Fibroblast of the conjunctiva (primary cell): ENCODE measurements around the gene GTF2H2.
"Not testable (repeated sequence)": the region's sequence is repeated elsewhere in the genome, so short reads cannot be mapped to it uniquely, and the experiment has no call there.

Experiments used
- DNase-seq: peaks from one replicate; pipeline ENCODE4 v3.0.0-alpha.2; 2010; ENCODE audit warnings: low read depth

GTF2H2 gene

DNA sequence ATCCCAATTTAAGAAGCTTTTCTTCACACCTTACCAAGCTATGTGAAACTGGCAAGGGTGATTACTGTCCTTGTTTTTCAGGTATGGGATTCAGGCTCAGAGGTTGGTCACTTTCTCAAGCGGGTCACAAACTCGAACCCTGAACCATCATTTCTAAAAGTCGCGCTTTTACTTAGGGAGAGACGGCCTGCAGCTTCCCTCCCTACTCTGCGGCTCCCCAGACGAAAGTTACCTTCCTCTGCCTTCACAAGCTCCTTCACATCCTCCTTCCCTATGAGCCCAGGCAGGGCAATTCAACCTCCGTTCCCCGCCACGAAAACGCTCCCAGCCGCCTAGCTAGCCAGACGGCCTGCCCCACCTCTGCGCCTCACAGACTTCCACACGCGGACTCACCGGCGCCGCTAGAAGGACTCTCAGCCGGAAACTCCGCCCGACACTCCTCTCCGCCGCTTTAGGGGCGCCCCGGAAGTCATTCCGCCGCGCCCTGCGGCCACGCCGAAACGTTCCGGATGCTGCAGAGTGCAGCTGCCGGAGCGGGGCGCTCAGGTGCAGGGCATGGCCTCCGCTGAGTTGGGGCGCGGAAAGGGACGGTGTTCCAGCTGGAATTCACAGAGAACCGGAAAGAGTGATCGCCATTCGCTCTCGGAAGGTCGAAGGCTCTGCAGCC, at the start of gene GTF2H2:
GTF2H2 (minus strand) TSS at position 415 of the 667 bp plus-strand sequence. CDS start 4,913 bp downstream, outside the sequence.
- DNase-seq: not testable (repeated sequence)

DNA sequence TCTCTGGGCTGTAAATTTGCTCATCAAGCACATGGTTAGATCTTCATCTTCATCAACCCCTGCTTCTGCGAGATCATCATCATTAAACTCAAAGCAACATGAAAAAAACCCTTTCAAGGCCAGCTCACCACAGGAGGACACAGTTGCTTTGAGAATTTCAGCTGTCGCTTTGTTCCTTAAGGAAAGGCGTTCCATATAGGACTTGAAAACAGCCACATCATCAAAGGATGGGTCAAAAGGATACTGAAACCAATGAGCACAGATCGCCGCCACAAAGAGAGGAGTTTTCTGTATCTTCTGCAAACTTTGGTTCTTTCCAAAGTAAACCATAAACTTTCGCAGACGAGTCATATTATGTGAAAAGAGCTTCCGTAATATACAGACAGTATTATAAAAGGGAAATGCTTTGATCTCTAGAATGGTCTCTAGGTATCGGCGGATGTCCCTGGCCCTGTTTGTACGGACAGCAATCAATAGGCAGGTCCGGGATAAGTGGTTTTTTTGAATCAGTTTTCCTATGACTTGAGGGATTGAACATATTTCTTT, 42.3 kb upstream of the GTF2H2 start:
- DNase-seq: not testable (repeated sequence)

DNA sequence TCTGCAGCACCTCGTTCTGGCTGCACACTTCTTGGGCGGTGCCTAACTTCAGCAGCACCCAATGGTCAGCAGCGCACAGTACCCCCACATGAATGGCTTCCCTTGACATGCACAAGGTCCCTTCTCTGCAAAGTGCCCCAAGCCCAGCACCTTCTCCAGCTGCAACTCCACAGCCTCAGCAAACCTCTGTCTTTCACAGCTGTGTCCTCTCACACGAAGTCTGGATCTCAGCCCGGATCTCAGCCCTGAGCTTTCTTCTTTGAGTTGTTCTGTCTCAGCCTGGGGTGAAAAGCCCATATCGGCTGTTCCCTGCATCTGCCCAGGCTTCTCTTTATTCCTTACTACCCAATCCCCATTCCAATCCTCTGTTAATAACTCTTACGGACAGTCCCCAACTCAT, 32.5 kb upstream of the GTF2H2 start:
- not testable (repeated sequence) for DNase-seq

DNA sequence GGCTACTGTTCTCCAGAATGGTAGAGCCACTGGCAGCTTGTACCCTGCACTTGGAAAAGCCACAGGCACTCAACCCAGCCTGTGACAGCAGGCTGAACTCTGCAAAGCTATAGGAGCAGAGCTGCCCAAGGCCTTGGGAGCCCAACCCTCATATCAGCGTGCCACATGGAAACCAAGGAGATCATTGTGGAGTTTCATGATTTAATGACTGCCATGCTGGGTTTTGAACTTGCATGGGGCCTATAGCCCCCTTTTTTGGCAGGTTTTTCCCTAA, 30.4 kb upstream of the GTF2H2 start:
- not testable (repeated sequence) for DNase-seq

DNA sequence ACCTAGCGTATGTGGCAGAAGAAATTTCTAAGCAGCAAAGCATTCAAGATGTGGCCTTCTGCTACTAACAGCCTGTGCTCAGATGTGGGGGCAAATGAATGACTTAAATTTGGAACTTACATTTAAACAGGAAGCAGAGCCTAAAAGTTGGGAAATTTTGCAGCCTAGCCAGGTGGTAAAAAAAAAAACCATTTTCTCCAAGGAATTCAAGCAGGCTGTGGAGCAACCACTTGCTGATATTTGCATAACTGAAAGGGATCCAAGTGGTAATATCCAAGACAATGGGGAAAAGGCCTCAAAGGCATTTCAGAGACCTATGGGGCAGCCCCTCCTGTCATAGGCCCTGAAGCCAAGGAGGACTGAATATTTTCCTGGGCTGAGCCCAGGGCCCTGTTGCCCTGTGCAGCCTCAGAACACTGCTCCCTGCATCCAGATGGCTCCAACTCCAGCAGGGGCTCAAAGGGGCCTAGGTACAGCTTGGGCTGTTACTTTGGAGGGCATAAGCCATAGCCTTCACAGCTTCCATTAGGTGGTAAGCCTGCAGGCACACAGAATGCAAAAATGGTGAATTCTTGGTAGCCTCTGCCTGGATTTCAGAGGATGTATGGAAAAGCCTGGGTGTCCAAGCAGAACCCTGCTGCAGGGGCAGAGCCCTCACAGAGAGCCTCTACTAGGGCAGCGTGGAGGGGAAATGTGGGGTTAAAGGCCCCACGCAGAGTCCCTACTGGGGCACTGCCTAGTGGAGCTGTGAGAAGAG, 29.9 kb upstream of the GTF2H2 start:
- DNase-seq: not testable (repeated sequence)

DNA sequence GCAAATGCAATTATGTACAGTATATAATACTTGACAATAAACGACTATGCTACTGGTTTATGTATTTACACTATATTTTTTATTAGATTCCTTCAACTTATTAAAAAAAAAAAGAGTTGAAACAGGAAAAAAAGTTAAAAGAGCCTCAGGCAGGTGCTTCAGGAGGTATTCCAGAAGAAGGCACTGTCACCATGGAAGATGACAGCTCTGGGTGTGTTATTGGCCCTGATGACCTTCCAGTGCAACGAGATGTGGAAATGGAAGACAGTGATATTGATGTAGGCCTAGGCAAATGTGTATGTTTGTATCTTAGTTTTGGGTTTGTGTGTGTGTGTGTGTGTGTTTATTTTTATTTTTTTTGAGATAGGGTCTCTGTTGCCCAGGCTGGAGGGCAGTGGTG, 22.3 kb upstream of the GTF2H2 start:
- DNase-seq: not testable (repeated sequence)

DNA sequence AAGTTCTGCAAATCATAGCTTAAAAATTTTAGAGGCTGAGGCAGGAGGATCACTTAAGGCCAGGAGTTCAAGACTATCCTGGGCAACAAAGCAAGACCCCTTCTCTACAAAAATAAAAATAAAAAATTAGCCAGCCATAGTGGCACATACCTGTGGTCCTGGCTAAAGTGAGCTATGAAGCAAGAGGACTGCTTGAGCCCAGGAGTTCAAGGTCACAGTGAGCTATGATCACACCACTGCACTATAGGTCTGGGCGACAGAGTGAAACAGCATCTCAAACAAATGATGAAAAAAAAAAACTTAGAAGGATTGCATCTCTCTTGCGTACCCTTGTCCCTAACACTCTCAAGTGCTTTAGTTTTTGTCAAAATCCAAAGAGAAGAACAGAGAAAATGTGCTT, 21.3 kb upstream of the GTF2H2 start:
- not testable (repeated sequence) for DNase-seq

DNA sequence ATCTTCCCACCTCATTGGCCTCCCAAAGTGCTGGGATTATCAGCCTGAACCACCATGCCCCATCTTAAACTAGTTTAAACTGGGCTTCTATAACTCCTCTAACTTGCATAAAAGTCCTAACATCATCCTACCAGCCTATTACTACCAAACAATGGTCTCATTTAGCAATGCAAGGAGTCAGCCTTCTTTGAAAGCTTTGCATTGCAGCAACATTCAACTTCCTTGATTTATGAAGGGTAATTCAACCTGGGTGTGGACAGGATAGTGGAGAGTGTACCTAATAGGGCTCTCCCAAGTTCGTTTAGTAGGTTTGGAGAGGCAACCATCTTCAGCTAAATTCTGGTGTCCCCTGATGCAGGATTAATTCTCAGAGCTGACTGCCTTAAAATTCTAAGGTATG, 18.7 kb upstream of the GTF2H2 start:
- not testable (repeated sequence) for DNase-seq

DNA sequence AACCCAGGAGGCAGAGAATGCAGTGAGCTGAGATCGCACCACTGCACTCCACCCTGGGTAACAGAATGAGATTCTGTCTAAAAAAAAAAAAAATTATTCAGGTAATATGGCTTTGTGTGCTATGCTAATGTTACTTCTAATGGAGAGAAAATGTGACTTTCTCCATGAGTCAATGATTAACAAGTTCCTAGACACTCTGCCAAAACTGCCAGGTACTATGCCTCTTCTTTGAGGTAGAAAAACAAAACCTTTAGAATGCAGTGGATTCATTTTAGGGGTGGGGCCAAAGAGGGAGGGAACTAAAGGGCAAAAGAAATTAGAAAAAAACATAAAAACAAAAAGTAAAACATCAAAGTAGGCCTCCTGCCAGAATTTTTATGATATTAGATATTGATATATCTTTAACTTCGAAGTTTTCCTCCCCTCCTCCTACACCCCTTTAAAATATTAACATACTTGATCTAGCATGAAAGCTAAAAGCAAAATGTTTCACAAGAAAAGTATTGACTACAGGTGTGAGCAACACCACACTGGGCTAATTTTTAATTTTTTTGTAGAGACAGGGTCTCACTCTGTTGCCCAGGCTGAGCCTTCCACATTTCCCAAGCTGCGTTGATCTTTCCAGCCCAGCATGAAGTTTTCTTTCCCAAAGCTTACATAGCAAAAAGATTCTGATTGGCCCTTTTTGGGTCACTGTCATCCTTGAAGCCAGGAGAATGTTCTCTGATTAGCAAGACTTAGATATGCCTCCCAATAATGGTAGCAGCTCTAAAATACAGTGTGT, 17.0 kb upstream of the GTF2H2 start:
- not testable (repeated sequence) for DNase-seq

DNA sequence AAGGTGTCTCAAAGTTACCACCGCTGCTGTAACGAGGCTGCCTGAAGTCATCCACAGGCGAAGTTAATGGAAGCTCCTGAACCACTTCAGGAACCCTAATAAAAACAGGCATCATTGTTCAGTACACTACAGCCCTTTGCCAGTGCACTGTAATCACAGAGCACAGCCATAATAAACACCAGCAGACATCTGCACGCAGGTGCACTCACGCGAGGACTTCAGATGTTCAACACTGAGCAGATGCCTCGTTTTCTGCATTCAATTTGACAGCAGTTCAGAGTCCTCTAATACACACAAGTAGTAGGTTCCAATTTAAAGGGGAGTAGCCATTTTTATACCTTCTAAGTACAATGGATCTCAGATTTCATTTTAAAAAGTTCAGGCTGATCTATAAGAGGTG, 15.4 kb upstream of the GTF2H2 start:
- DNase-seq: not testable (repeated sequence)

DNA sequence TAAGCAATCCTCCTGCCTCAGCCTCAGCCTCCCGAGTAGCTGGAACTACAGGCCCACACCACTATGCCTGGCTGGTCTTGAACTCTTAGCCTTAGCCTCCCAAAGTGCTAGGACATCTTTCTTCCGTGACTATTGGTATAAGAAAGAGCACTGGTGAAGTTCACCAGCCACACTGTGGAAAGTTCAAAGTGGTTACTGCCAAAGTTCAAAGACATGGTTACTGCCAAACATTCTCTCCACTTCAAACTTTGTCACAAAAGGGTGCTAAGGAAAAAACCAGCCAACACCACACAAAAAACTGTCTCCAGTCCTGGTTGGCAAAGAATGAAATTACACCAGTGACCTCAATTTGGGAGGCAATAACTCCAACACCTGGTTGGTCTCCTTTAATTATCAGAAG, 14.9 kb upstream of the GTF2H2 start:
- not testable (repeated sequence) for DNase-seq

DNA sequence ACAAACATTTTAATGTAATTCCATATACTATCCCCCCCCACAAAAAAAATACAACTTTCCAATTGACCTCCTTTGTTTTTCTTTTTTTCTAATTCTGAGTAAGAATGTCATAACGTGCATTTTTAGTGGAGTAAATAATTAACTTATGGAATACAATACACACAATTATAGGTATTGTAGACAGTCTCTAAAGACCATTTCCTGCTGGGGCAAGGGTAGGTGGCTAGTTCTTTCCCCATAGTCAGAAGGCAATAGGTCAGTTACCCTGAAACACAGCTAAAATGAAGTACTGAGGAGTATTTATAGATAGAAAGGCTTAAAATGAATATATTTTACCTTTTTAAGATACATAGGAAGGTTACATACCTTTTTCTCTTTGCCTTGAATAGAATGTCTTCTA, 6.2 kb downstream of the GTF2H2 start:
- DNase-seq: not testable (repeated sequence)

DNA sequence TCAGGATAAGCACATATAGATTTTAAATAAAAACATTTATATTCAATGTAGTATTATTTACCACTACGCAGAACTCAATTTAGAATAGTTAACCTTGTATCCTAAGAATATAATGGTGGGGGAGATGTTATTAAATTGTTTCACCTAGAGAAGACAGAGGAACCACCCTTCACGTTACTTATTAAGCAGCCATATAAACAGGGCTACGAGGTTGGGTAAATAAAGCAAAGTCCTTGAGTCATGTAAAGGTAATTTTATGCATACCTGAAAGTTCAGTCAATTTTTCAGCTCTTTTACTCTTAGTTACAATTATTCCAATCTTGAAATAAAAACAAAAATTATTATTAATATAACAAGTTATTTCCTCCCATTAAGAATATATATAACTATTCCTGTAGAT, 8.1 kb downstream of the GTF2H2 start:
- DNase-seq: not testable (repeated sequence)

DNA sequence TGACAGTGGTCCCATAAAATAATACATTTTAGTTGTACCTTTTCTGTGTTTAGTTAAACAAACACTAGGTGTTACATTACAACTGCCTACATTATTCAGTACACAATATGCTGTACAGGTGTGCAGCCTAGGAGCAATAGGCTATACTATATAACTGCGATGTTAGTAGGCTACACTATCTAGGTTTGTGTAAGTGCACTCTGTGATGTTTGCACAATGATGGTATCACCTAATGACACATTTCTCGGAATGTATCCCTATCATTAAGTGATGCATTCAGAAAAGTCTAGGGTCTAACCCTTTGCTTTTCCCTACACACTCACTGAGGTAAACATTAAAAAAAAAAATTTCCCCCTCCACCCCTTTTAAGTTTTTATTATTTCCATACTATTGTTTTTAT, 22.7 kb downstream of the GTF2H2 start:
- not testable (repeated sequence) for DNase-seq

DNA sequence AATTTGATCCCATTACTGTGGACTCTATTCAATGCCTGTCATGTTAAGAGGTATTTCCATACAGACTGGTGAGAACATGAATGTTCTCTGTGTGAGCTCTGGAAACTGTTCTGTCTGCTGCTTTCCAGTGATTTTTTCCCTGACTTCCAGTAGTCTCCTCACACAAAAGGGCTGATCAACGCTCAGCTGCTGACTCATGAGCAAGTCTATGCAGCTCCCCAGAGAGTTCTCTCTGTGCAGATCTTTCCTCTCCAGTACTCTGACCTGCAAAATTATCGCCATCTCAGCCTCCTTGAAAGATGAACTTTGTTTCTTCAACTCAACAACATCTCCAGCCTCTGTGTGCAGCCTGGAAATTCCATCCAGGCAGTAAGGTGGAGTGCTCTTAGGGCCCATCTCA, 23.3 kb downstream of the GTF2H2 start:
- not testable (repeated sequence) for DNase-seq

DNA sequence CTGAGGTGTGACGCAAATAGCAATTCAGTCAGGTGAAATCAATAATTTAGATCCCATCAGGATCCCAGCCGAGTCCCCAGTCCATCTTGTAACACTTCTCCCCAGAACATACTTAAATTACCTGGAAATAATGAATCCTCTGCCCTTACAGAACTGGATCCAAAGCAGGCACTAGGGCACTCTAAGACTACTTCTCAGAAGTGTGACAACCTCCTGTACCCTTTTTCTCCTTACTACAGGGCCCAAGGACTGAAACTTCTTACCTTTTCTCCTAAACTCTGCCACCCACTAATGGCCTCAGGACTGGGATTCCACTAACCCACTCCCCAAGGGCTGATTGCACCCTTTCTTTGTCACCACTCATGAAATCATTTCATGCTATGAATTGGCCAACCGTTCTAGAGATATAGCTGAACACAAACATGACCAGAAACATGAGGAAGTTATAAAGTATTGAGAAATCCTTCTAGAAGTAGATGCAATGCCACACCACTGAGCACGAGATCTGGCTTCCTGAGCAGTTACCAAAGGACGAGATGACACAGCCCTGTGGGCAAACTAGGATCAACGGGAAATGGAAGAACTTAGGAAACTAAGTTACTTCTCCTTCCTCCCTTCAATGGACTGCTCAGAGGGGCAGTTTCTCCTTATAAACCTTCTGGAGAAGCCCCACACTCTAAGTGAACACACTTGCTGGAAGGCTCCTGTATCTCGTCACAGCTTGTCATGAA, 36.3 kb downstream of the GTF2H2 start:
- DNase-seq: not testable (repeated sequence)

DNA sequence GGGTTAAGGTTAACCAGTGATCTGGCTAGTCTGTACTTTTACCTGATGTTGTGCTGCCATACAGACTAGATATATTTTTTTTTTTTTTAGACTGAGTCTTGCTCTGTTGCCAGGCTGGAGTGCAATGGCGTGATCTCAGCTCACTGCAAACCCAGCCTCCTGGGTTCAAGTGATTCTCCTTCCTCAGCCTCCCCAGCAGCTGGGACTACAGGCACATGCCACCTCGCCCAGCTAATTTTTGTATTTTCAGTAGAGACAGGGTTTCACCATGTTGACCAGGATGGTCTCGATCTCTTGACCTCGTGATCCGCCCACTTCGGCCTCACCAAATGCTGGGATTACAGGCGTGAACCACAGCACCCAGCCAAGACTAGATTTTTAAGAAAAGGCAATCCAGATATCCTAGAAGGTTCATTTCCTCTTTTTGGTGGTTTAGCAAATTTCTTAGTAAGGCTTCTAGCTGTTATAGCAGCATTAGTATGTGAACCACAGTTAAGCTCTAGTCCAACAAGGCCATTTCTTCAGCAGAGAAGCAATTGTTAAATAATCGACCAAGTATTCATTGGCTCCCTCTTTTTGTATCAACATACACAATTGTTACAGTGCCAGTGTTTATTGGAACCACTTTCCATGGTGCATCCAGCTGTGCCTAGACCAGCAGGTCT, 42.1 kb downstream of the GTF2H2 start, which contains the start of gene NAIP:
NAIP (minus strand) TSS at position 51 of the 665 bp plus-strand sequence. CDS start 12,424 bp downstream, outside the sequence.
- not testable (repeated sequence) for DNase-seq

DNA sequence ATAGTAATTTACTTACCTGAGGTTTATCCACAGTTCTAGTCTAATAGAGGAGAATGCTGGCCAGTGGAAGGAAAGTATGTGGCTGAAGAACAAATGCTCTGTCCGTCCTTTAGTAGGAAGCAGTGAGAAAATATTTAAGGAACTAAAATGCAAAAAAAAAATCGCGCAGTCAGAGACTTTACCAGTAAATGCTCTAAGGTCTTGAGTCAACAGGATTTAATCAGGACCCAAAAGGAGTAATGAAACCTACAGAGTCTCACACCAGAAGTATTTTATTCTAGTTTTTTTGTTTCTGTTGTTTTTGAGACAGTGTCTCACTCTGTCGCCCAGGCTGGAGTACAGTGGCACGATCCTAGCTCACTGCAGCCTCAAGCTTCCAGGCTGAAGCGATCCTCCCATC, 46.8 kb downstream of the GTF2H2 start:
- not testable (repeated sequence) for DNase-seq

DNA sequence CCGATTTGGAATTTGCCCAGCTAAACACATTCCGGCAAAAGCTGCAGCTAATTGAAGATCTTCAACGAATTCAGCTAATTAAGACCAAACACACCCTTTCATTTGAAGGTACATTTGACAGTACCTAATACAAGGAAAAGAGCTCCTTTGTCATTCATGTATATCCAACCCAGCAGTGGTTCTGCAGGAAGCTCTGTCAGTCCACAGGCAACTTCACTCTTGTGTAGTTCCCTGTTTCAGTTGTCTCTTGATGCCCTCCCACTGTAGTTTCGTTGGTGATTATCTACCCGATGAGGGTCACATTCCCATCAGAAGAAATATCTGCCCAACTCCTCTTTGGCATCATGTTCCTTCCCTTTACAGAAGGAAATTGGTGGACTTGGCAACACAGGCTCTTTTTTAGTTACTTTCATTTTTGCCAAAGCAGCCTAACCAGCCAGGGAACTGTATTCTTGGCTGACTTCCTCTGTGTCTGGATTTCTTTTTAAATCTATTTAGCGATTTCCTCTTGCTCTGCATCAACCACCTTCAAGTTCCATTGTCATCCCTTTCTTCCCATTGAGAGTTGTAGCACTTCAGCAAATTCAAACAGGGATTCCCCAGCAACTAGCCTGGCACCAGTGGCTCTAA, 49.0 kb downstream of the GTF2H2 start:
- DNase-seq: not testable (repeated sequence)

DNA sequence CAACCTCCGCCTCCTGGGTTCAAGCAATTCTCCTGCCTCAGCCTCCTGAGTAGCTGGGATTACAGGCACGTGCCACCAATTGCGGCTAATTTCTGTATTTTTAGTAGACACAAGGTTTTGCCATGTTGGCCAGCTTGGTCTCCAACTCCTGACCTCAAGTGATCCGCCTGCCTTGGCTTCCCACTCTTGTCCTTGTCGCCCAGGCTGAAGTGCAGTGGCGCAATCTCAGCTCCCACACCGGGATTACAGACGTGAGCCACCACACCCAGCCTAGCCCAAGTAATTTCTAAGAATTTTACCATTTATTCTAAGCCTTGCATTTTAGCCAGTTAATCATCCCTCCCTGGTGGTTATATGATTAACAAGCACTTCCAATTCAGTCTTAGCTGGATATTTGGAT, 53.3 kb downstream of the GTF2H2 start:
- no peak for DNase-seq

DNA sequence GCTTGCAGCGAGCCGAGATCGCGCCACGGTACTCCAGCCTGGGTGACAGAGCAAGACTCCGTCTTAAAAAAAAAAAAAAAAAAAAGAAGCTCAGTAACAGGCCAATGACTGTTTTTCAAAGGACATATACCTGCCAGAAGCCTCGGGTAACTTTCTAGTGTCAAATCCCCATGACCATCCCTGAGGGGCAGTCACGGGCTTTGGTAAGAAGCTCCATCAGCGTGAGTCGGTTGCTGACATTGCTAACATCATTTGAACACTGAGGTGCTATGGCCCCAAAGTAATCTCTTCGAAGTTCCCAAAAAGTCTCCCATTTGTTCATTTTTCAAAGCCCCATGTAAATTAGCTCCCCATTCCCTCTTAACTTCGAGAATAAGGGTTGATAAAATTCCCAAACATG, 53.9 kb downstream of the GTF2H2 start:
- no peak for DNase-seq
